Stimulated activated CD4-positive, alpha-beta T cell treated with anti-CD3 and anti-CD28 coated beads, Interleukin-1b, Interleukin-23, amount 100 ng/mL, for 48 hours (primary cell): ENCODE results near the gene LAMC2.

ENCODE experiments used
- DNase-seq: peaks from one replicate; pipeline ENCODE4 v3.0.0-alpha.2; 2020

The LAMC2 gene

GRCh38 chr1:183215076-183215720 is 29.1 kb downstream of the LAMC2 start:
- no peak for DNase-seq

- no peak for DNase-seq
Observed at GRCh38 chr1:183215936-183216335, 29.9 kb downstream of the LAMC2 start.

- no peak for DNase-seq
Observed at GRCh38 chr1:183218027-183218618, 32.1 kb downstream of the LAMC2 start.

- no peak for DNase-seq
Observed at GRCh38 chr1:183218971-183219615, 33.0 kb downstream of the LAMC2 start.

- no peak for DNase-seq
Observed at GRCh38 chr1:183219616-183220009, 33.5 kb downstream of the LAMC2 start.

- no peak for DNase-seq
Observed at GRCh38 chr1:183222909-183223308, 36.8 kb downstream of the LAMC2 start.

- DNase-seq = no peak
Observed at GRCh38 chr1:183223467-183223866, 37.4 kb downstream of the LAMC2 start.

- DNase-seq = no peak
Observed at GRCh38 chr1:183226361-183226760, 40.3 kb downstream of the LAMC2 start.

- DNase-seq = no peak
Observed at GRCh38 chr1:183226963-183227362, 40.9 kb downstream of the LAMC2 start.

GRCh38 chr1:183227422-183228346 is 41.6 kb downstream of the LAMC2 start:
- peak; percentile 34 for DNase-seq

GRCh38 chr1:183228347-183229220 is 42.5 kb downstream of the LAMC2 start:
- no peak for DNase-seq

GRCh38 chr1:183230413-183230812 is 44.3 kb downstream of the LAMC2 start:
- DNase-seq = no peak

- DNase-seq = no peak
Observed at GRCh38 chr1:183231545-183231944, 45.5 kb downstream of the LAMC2 start.

- DNase-seq = no peak
Observed at GRCh38 chr1:183233113-183233512, 47.0 kb downstream of the LAMC2 start.

GRCh38 chr1:183234660-183235476 is 48.8 kb downstream of the LAMC2 start:
- DNase-seq = no peak

- no peak for DNase-seq
Observed at GRCh38 chr1:183235503-183235902, 49.4 kb downstream of the LAMC2 start.

GRCh38 chr1:183236158-183236725 is 50.2 kb downstream of the LAMC2 start:
- no peak for DNase-seq

GRCh38 chr1:183237046-183237445 is 51.0 kb downstream of the LAMC2 start:
- no peak for DNase-seq

GRCh38 chr1:183238071-183238470 is 52.0 kb downstream of the LAMC2 start:
- DNase-seq = no peak

GRCh38 chr1:183239220-183239742 is 53.2 kb downstream of the LAMC2 start:
- no peak for DNase-seq
